ENCODE results near the gene HMOX2. TPM values are rescaled to one million over a fixed set of nuclear protein-coding genes. Genes with fewer than 3 reads are reported as not detected.
A peak's percentile ranks its signal among the peaks of the same experiment; 100 is the strongest.

Gene HMOX2
- total RNA-seq, 1 donor from 2014 or later, result 52.8 TPM

- H3K27ac ChIP-seq, result peak overlapping the region; percentile 66
- intact Hi-C loops (cut with DNase I), result no loop called here
- no peak for DNase-seq (ENCODE audit: extremely low spot score in 2 of 2)
- H3K4me3 ChIP-seq, result no peak overlapping the region
- TF ChIP-seq CTCF (IDR thresholded peaks at IDR 0.05) (no peak), POLR2A (IDR thresholded peaks at IDR 0.05) (no peak), POLR2AphosphoS5 (IDR thresholded peaks at IDR 0.05; ENCODE audit: insufficient read depth in 1 of 2, low read depth in 1 of 2) (no peak)
- H3K4me1 ChIP-seq, result peaks cover 63% of the 10 kb centered on the region
- no peaks in the 10 kb centered on the region for H3K9me3 ChIP-seq
- H3K36me3 ChIP-seq, result peaks cover 0 to 40% of the 10 kb centered on the region in 2 donors
- H3K27me3 ChIP-seq, result no peaks in the 10 kb centered on the region
These were observed 37.7 kb downstream of the HMOX2 start for GRCh38 chr16:4513881-4514280.

DNA sequence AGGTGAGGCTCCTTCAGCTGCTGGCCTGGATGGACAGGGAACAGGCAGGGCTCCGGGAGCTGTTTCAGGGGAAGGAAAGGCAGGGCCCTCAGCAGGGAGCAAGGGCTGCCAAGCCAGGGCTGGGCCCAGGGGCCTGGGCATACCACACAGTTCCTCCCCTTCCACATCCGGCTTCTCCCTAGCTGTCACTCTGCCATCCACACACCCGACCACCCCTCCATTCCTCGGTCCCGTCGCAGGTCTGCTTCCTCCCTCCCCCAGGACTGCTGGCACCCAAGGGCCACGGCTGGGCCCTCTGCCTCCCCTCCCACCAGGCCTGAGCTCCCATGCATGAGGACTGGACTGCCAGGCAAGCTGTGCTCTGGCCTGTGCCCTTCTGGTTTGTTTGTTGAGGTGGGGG is 38.4 kb downstream of the HMOX2 start:
- no peak for TF ChIP-seq CTCF (IDR thresholded peaks at IDR 0.05)
- TF ChIP-seq POLR2A (IDR thresholded peaks at IDR 0.05), result no peak
- TF ChIP-seq POLR2AphosphoS5 (IDR thresholded peaks at IDR 0.05; ENCODE audit: insufficient read depth in 1 of 2, low read depth in 1 of 2), result no peak
- Histone ChIP-seq H3K27me3 (no peaks in the 10 kb centered on the region), H3K36me3 (peaks cover 0 to 35% of the 10 kb centered on the region in 2 donors), H3K4me3 (no peak overlapping the region), H3K9me3 (no peaks in the 10 kb centered on the region), H3K4me1 (peaks cover 69% of the 10 kb centered on the region), H3K27ac (peak overlapping the region; percentile 66)
- intact Hi-C loops (cut with DNase I), result no loop called here
- DNase-seq (ENCODE audit: extremely low spot score in 2 of 2), result no peak

GRCh38 chr16:4515611-4516233 is 39.5 kb downstream of the HMOX2 start:
- TF ChIP-seq POLR2AphosphoS5 (IDR thresholded peaks at IDR 0.05; ENCODE audit: insufficient read depth in 1 of 2, low read depth in 1 of 2) (no peak), CTCF (IDR thresholded peaks at IDR 0.05) (no peak), POLR2A (IDR thresholded peaks at IDR 0.05) (no peak)
- Histone ChIP-seq H3K27ac (peak overlapping the region; percentile 66), H3K9me3 (no peaks in the 10 kb centered on the region), H3K27me3 (no peaks in the 10 kb centered on the region), H3K36me3 (peaks cover 0 to 28% of the 10 kb centered on the region in 2 donors), H3K4me1 (peaks cover 75% of the 10 kb centered on the region), H3K4me3 (no peak overlapping the region)
- intact Hi-C loops (cut with DNase I), result no loop called here
- DNase-seq (ENCODE audit: extremely low spot score in 2 of 2), result no peak

GRCh38 chr16:4517812-4518680 is 41.8 kb downstream of the HMOX2 start:
- Histone ChIP-seq H3K4me3 (no peak overlapping the region), H3K27me3 (no peaks in the 10 kb centered on the region), H3K36me3 (peaks cover 0 to 5% of the 10 kb centered on the region in 2 donors), H3K4me1 (peaks cover 69% of the 10 kb centered on the region), H3K9me3 (no peaks in the 10 kb centered on the region), H3K27ac (no peak overlapping the region)
- DNase-seq (ENCODE audit: extremely low spot score in 2 of 2), result no peak
- intact Hi-C loops (cut with DNase I), result no loop called here
- TF ChIP-seq POLR2A (IDR thresholded peaks at IDR 0.05), result no peak
- TF ChIP-seq POLR2AphosphoS5 (IDR thresholded peaks at IDR 0.05; ENCODE audit: insufficient read depth in 1 of 2, low read depth in 1 of 2), result no peak
- peak in 2 of 3 experiments; percentile 24 to 25 for TF ChIP-seq CTCF (IDR thresholded peaks at IDR 0.05)

Measured in vagina (tissue), 2 donors.